Lower lobe of right lung (tissue), 2 donors: Measurements from ENCODE around the gene SLC35D3. TPM values are rescaled to one million over a fixed set of nuclear protein-coding genes. Genes with fewer than 3 reads are reported as not detected.
A peak's percentile ranks its signal among the peaks of the same experiment; 100 is the strongest.
"Not testable (repeated sequence)": the region's sequence is repeated elsewhere in the genome, so short reads cannot be mapped to it uniquely, and the experiment has no call there.

Experiments used
- ATAC-seq, 2 donors: fragments of 200-7000 bp; cut with Tn5 transposase; one replicate each; pipeline ENCODE4 v1.9.1; 2020 to 2022; ENCODE audit warnings: mild to moderate bottlenecking in 2 of 2, moderate library complexity in 2 of 2
- DNase-seq: peaks from one replicate; pipeline ENCODE4 v3.0.0-alpha.2; 2020
- H3K27ac ChIP-seq: fragments of 200-600 bp; one replicate; pipeline ENCODE4 v1.8.0; 2022
- H3K27me3 ChIP-seq: fragments of 200-600 bp; one replicate; pipeline ENCODE4 v1.8.0; 2022; ENCODE audit warnings: low read depth
- H3K36me3 ChIP-seq: fragments of 200-600 bp; one replicate; pipeline ENCODE4 v1.8.0; 2022; ENCODE audit warnings: mild to moderate bottlenecking
- H3K4me1 ChIP-seq: fragments of 200-600 bp; one replicate; pipeline ENCODE4 v1.8.0; 2022
- H3K4me3 ChIP-seq: fragments of 200-600 bp; one replicate; pipeline ENCODE4 v1.8.0; 2022; ENCODE audit warnings: mild to moderate bottlenecking
- H3K9me3 ChIP-seq: fragments of 200-600 bp; one replicate; pipeline ENCODE4 v1.8.0; 2022
- CTCF ChIP-seq: fragments of 200-600 bp; IDR thresholded peaks from one replicate; pipeline ENCODE4 v1.8.0; 2022; ENCODE audit warnings: antibody characterized with exemption, mild to moderate bottlenecking
- intact Hi-C: fragments of 100-400 bp; cut with DNase I; formaldehyde crosslinking; loops from one replicate; pipeline ENCODE4 v1.11.0; 2022
- total RNA-seq: library from RNA; stranded (reverse); fragmentation: NEBNext Ultra II Directional; extraction: Animal tissue kit (Norgen Biotek cat#: 25700); gene quantifications from one replicate; pipeline ENCODE4 v1.2.1, GENCODE V29; 2021
- donor health status: DM: no; HTN: yes; CAD: no; lungs with severe emphysema.

Gene SLC35D3
- total RNA-seq, 1 donor from 2014 or later: not detected

- no peaks in the 10 kb centered on the region for H3K36me3 ChIP-seq
- intact Hi-C loops: no loop called here
- H3K27me3 ChIP-seq: no peaks in the 10 kb centered on the region
- no peak overlapping the region for H3K4me3 ChIP-seq
- no peak for TF ChIP-seq CTCF
- H3K4me1 ChIP-seq: no peaks in the 10 kb centered on the region
- DNase-seq (no peak), ATAC-seq (no peak)
- no peaks in the 10 kb centered on the region for H3K9me3 ChIP-seq
- no peak overlapping the region for H3K27ac ChIP-seq
Observed at GRCh38 chr6:136956590-136957544, 34.8 kb downstream of the SLC35D3 start.

GRCh38 chr6:136958168-136958567 is 36.1 kb downstream of the SLC35D3 start:
- ATAC-seq (no peak), DNase-seq (no peak)
- Histone ChIP-seq H3K4me3 (no peak overlapping the region), H3K4me1 (no peaks in the 10 kb centered on the region), H3K27ac (no peak overlapping the region), H3K9me3 (no peaks in the 10 kb centered on the region), H3K27me3 (no peaks in the 10 kb centered on the region), H3K36me3 (no peaks in the 10 kb centered on the region)
- TF ChIP-seq CTCF: no peak
- intact Hi-C loops: no loop called here

GRCh38 chr6:136959471-136959891 is 37.4 kb downstream of the SLC35D3 start:
- Histone ChIP-seq H3K4me1 (no peaks in the 10 kb centered on the region), H3K27ac (no peak overlapping the region), H3K9me3 (no peaks in the 10 kb centered on the region), H3K27me3 (no peaks in the 10 kb centered on the region), H3K36me3 (no peaks in the 10 kb centered on the region), H3K4me3 (no peak overlapping the region)
- intact Hi-C loops: no loop called here
- peak; percentile 67 to 72 for ATAC-seq
- DNase-seq: peak; percentile 53
- TF ChIP-seq CTCF: no peak

GRCh38 chr6:136959935-136960334 is 37.8 kb downstream of the SLC35D3 start:
- H3K36me3 ChIP-seq, DNase-seq, H3K4me3 ChIP-seq, H3K4me1 ChIP-seq, H3K9me3 ChIP-seq, intact Hi-C loops, ATAC-seq, H3K27ac ChIP-seq, H3K27me3 ChIP-seq: not testable (repeated sequence)

- no peak for ATAC-seq
- intact Hi-C loops: no loop called here
- no peak for TF ChIP-seq CTCF
Observed at GRCh38 chr6:136960781-136961180, 38.7 kb downstream of the SLC35D3 start.

GRCh38 chr6:136961848-136962247 is 39.7 kb downstream of the SLC35D3 start:
- Histone ChIP-seq H3K27ac (no peak overlapping the region), H3K4me1 (no peaks in the 10 kb centered on the region), H3K4me3 (no peak overlapping the region), H3K9me3 (no peaks in the 10 kb centered on the region), H3K36me3 (no peaks in the 10 kb centered on the region), H3K27me3 (no peaks in the 10 kb centered on the region)
- DNase-seq (no peak), ATAC-seq (no peak)
- no peak for TF ChIP-seq CTCF
- intact Hi-C loops: no loop called here

More at GRCh38 chr6:136960781-136961180, 38.7 kb downstream of the SLC35D3 start:
- Histone ChIP-seq H3K27me3 (no peaks in the 10 kb centered on the region), H3K27ac (no peak overlapping the region), H3K9me3 (no peaks in the 10 kb centered on the region), H3K36me3 (no peaks in the 10 kb centered on the region), H3K4me1 (no peaks in the 10 kb centered on the region), H3K4me3 (no peak overlapping the region)
- no peak for DNase-seq
